HCT116 (cell line): ENCODE results near the gene CNBD2. TPM values are rescaled to one million over a fixed set of nuclear protein-coding genes. Genes with fewer than 3 reads are reported as not detected.

ENCODE experiments used
- ATAC-seq: fragments of 200-7000 bp; cut with Tn5 transposase; 2 replicates; pipeline ENCODE4 v1.9.1; 2020; ENCODE audit warnings: mild to moderate bottlenecking, moderate library complexity
- BruUV-seq: library from RNA; stranded (reverse); fragments of 400-500 nt; replicated peaks from 2 replicates; lab custom pipeline; 2021; lab: Mats Ljungman, UMichigan
- CTCF ChIA-PET: fragments of 300-600 bp; sonication (Branson Sonifier 250); formaldehyde crosslinking; loops from one replicate; lab custom pipeline; 2021; ENCODE audit warnings: antibody characterized with exemption; lab: Charles Lee
- POLR2A ChIA-PET: fragments of 300-600, 350-600 bp; sonication (Branson Sonifier 250); formaldehyde crosslinking; loops from one replicate; lab custom pipeline; 2021; ENCODE audit warnings: antibody characterized with exemption; lab: Charles Lee
- RAD21 ChIA-PET, 2 experiments: fragments of 300-600 bp; sonication (Branson Sonifier 250); formaldehyde crosslinking; loops; one replicate each; lab custom pipeline; 2023; ENCODE audit warnings: low total read pairs in 2 of 2; ENCODE audit not compliant: uncharacterized antibody in 2 of 2, unreplicated experiment in 2 of 2, low non-redundant PET in 1 of 2; lab: Charles Lee
- DNase-seq: peaks from one replicate; pipeline ENCODE4 v3.0.0-alpha.2; 2010; ENCODE audit warnings: low read depth, low spot score
- H2AFZ ChIP-seq: fragments of 200-600 bp; shearing (Covaris generic), sonication (generic); 2 replicates; pipeline ENCODE4 v1.6.1; 2017; ENCODE audit warnings: low read depth, mixed run types, mixed read lengths, antibody characterized with exemption, low read length; ENCODE audit not compliant: poor library complexity, severe bottlenecking
- H3K27ac ChIP-seq: 2 replicates; pipeline ENCODE4 v1.5.1; 2012; ENCODE audit warnings: low read depth, low read length
- H3K27me3 ChIP-seq: fragments of 200-600 bp; sonication (generic); 2 replicates; pipeline ENCODE4 v1.6.1; 2016; ENCODE audit warnings: mixed run types, low read length, mixed read lengths; ENCODE audit not compliant: insufficient read depth
- H3K36me3 ChIP-seq, 2 experiments: fragments of 200-500 bp in 1 of 2; fragments of 200-600 bp in 1 of 2; sonication (Bioruptor generic) in 1 of 2; sonication (generic) in 1 of 2; 2 replicates each; pipeline versions ENCODE4 v1.5.1 to v1.6.1; 2014 to 2016; ENCODE audit warnings: low read length in 2 of 2, inconsistent platforms in 1 of 2, mixed read lengths in 1 of 2, mixed run types in 1 of 2; ENCODE audit not compliant: insufficient read depth in 2 of 2, control insufficient read depth in 1 of 2
- H3K4me1 ChIP-seq, 2 experiments: fragments of 200-600 bp in 1 of 2; sonication (generic) in 1 of 2; 2 replicates each; pipeline versions ENCODE4 v1.5.1 to v1.6.1; 2012 to 2017; ENCODE audit warnings: low read length in 2 of 2, inconsistent platforms in 1 of 2, mild to moderate bottlenecking in 1 of 2, mixed read lengths in 1 of 2, mixed run types in 1 of 2, moderate library complexity in 1 of 2; ENCODE audit not compliant: insufficient read depth in 2 of 2, control insufficient read depth in 1 of 2
- H3K4me2 ChIP-seq: fragments of 200-600 bp; sonication (generic); 2 replicates; pipeline ENCODE4 v1.6.1; 2017; ENCODE audit warnings: mixed run types, low read length, mixed read lengths
- H3K4me3 ChIP-seq, 2 experiments: fragments of 200-600 bp in 1 of 2; sonication (generic) in 1 of 2; replicated peaks in 1 of 2; 2 replicates each; pipeline ENCODE4 v1.5.1; 2011 to 2016; ENCODE audit warnings: low read length in 2 of 2, control low read depth in 1 of 2, low read depth in 1 of 2, mild to moderate bottlenecking in 1 of 2, mixed read lengths in 1 of 2, mixed run types in 1 of 2
- H3K79me2 ChIP-seq: fragments of 200-600 bp; sonication (generic); 2 replicates; pipeline ENCODE4 v1.6.1; 2017; ENCODE audit warnings: mild to moderate bottlenecking, mixed run types, low read length, moderate library complexity, mixed read lengths; ENCODE audit not compliant: insufficient read depth
- H3K9ac ChIP-seq: fragments of 200-600 bp; sonication (generic); 2 replicates; pipeline ENCODE4 v1.6.1; 2016; ENCODE audit warnings: low read length, mixed read lengths
- H3K9me2 ChIP-seq: fragments of 200-600 bp; sonication (generic), shearing (Covaris generic); 2 replicates; pipeline ENCODE4 v1.6.1; 2017; ENCODE audit warnings: mixed run types, mild to moderate bottlenecking, moderate library complexity; ENCODE audit not compliant: insufficient read depth
- H3K9me3 ChIP-seq, 2 experiments: fragments of 200-500 bp in 1 of 2; fragments of 200-600 bp in 1 of 2; sonication (Bioruptor generic) in 1 of 2; sonication (generic) in 1 of 2; 2 replicates each; pipeline ENCODE4 v1.6.1; 2014 to 2017; ENCODE audit warnings: low read length in 2 of 2, mixed read lengths in 2 of 2, inconsistent platforms in 1 of 2, low read depth in 1 of 2, mild to moderate bottlenecking in 1 of 2, mixed run types in 1 of 2, moderate library complexity in 1 of 2; ENCODE audit not compliant: control insufficient read depth in 1 of 2, insufficient read depth in 1 of 2
- H4K20me1 ChIP-seq: fragments of 200-600 bp; sonication (generic), shearing (Covaris generic); 2 replicates; pipeline ENCODE4 v1.6.1; 2017; ENCODE audit warnings: mixed run types, mild to moderate bottlenecking, moderate library complexity; ENCODE audit not compliant: insufficient read depth
- EGR1 ChIP-seq: IDR thresholded peaks from 2 replicates; pipeline ENCODE4 v1.6.1; 2012; ENCODE audit warnings: low read depth
- ELF1 ChIP-seq: IDR thresholded peaks from 2 replicates; pipeline ENCODE4 v1.6.1; 2012; ENCODE audit warnings: low read depth, borderline replicate concordance
- EZH2phosphoT487 ChIP-seq: fragments of 200-600 bp; IDR thresholded peaks from 2 replicates; pipeline ENCODE4 v1.6.1; 2018; ENCODE audit warnings: antibody characterized with exemption, borderline replicate concordance
- FOSL1 ChIP-seq: IDR thresholded peaks from 2 replicates; pipeline ENCODE4 v1.6.1; 2012; ENCODE audit warnings: low read depth
- JUND ChIP-seq: IDR thresholded peaks from 2 replicates; pipeline ENCODE4 v1.6.1; 2012
- POLR2A ChIP-seq: IDR thresholded peaks from 2 replicates; pipeline ENCODE4 v1.7.0; 2011; ENCODE audit warnings: borderline replicate concordance; ENCODE audit not compliant: insufficient read depth, insufficient read length; ENCODE audit errors: extremely low read depth
- POLR2AphosphoS5 ChIP-seq: IDR thresholded peaks from 2 replicates; pipeline ENCODE4 v1.6.1; 2011; ENCODE audit warnings: mild to moderate bottlenecking, low read depth, low read length, moderate library complexity
- RAD21 ChIP-seq: IDR thresholded peaks from 2 replicates; pipeline ENCODE4 v1.6.1; 2012; ENCODE audit warnings: low read depth, mild to moderate bottlenecking
- TCF7L2 ChIP-seq: IDR thresholded peaks from 2 replicates; pipeline ENCODE4 v1.7.0; 2011; ENCODE audit warnings: borderline replicate concordance, inconsistent platforms; ENCODE audit not compliant: insufficient read depth, insufficient read length; ENCODE audit errors: extremely low read depth
- YY1 ChIP-seq: IDR thresholded peaks from 2 replicates; pipeline ENCODE4 v1.6.1; 2011; ENCODE audit warnings: low read length, low read depth, moderate library complexity, mild to moderate bottlenecking; ENCODE audit not compliant: insufficient replicate concordance; ENCODE audit errors: extremely low read depth
- ZFX ChIP-seq: fragments of 450-650 bp; IDR thresholded peaks from 2 replicates; pipeline ENCODE4 v1.6.1; 2017
- intact Hi-C: fragments of 100-400 bp; cut with micrococcal nuclease; formaldehyde crosslinking; loops from 2 replicates; pipeline ENCODE4 v1.10.0; 2022
- total RNA-seq: library from RNA; stranded (reverse); gene quantifications from one replicate; pipeline ENCODE4 v1.2.1, GENCODE V29; 2021; ENCODE audit not compliant: unreplicated experiment
- TF ChIP-seq, protein P1 (sequence below): IDR thresholded peaks from 2 replicates; pipeline ENCODE4 v1.6.1; 2012
- TF ChIP-seq, protein P2 (sequence below): IDR thresholded peaks from 2 replicates; pipeline ENCODE4 v1.6.1; 2012; ENCODE audit warnings: low read depth
- TF ChIP-seq, protein P3 (sequence below): IDR thresholded peaks from 2 replicates; pipeline ENCODE4 v1.6.1; 2012
- TF ChIP-seq, protein P4 (sequence below), 3 experiments: fragments of 200-600 bp in 1 of 3; sonication (generic) in 1 of 3; IDR thresholded peaks in 2 of 3; conservative IDR thresholded peaks in 1 of 3; 2 replicates each; pipeline ENCODE4 v1.5.1; 2012 to 2017; ENCODE audit warnings: low read depth in 2 of 3, low read length in 2 of 3, antibody characterized with exemption in 1 of 3, borderline replicate concordance in 1 of 3, control low read depth in 1 of 3, mild to moderate bottlenecking in 1 of 3, mixed read lengths in 1 of 3, mixed run types in 1 of 3, moderate library complexity in 1 of 3; ENCODE audit not compliant: insufficient read depth in 1 of 3

CNBD2 gene
- total RNA-seq, 1 experiment from 2014 or later, result 3.1 TPM

DNA sequence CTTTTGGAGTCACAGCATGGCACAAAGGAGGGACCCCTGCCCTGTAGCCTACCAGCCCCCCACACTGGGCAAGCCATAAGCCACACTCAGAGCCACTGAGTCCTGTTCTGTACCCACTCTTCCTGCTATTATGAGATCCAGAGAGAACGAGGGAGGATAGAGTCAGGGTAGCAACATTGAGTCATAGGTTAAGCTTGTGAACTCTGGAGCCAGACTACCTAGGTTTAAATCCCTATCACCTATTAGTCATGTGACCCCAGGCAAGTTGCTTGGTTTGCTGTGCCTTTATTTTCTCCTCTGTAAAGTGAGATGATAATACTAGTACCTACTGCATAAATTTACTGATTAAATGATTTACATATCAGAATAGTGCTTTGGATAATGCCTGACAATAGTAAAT, 540 bp downstream of the CNBD2 start:
- ChIA-PET RAD21 (no interaction called here), CTCF (interaction anchor here (3.0 kb wide), 1 partner anchor 14 kb away, joined by 13 read pairs; the partner anchor contains the start of gene SCAND1), POLR2A (interaction anchor here (1.2 to 2.2 kb wide), 2 partner anchors 14 to 24 kb away, joined by 4 to 8 read pairs; partner anchors contain the start of gene SCAND1)
- Histone ChIP-seq H3K36me3 (no peaks in the 10 kb centered on the region), H3K4me2 (peak overlapping the region; percentile 36), H3K9me3 (no peaks in the 10 kb centered on the region), H3K9ac (no peak overlapping the region), H3K27me3 (no peaks in the 10 kb centered on the region), H4K20me1 (no peaks in the 10 kb centered on the region), H3K79me2 (no peaks in the 10 kb centered on the region), H3K27ac (no peak overlapping the region), H2AFZ (no peak overlapping the region), H3K4me3 (no peak overlapping the region), H3K9me2 (no peaks in the 10 kb centered on the region), H3K4me1 (peaks cover 0 to 8% of the 10 kb centered on the region in 2 experiments; a peak in 2 of 4 replicates)
- BruUV-seq, result no TSS peak
- intact Hi-C loops, result no loop called here
- ATAC-seq (peak; percentile 52; the same call in 1 of the 2 replicates), DNase-seq (no peak)
- TF ChIP-seq TCF7L2, result no peak
- TF ChIP-seq, protein P1, sequence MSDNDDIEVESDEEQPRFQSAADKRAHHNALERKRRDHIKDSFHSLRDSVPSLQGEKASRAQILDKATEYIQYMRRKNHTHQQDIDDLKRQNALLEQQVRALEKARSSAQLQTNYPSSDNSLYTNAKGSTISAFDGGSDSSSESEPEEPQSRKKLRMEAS, result no peak
- no peak; the same call in 1 of the 2 replicates for TF ChIP-seq FOSL1
- TF ChIP-seq ELF1, result no peak
- TF ChIP-seq POLR2AphosphoS5, result no peak
- no peak for TF ChIP-seq EGR1
- no peak for TF ChIP-seq YY1
- TF ChIP-seq, protein P2, sequence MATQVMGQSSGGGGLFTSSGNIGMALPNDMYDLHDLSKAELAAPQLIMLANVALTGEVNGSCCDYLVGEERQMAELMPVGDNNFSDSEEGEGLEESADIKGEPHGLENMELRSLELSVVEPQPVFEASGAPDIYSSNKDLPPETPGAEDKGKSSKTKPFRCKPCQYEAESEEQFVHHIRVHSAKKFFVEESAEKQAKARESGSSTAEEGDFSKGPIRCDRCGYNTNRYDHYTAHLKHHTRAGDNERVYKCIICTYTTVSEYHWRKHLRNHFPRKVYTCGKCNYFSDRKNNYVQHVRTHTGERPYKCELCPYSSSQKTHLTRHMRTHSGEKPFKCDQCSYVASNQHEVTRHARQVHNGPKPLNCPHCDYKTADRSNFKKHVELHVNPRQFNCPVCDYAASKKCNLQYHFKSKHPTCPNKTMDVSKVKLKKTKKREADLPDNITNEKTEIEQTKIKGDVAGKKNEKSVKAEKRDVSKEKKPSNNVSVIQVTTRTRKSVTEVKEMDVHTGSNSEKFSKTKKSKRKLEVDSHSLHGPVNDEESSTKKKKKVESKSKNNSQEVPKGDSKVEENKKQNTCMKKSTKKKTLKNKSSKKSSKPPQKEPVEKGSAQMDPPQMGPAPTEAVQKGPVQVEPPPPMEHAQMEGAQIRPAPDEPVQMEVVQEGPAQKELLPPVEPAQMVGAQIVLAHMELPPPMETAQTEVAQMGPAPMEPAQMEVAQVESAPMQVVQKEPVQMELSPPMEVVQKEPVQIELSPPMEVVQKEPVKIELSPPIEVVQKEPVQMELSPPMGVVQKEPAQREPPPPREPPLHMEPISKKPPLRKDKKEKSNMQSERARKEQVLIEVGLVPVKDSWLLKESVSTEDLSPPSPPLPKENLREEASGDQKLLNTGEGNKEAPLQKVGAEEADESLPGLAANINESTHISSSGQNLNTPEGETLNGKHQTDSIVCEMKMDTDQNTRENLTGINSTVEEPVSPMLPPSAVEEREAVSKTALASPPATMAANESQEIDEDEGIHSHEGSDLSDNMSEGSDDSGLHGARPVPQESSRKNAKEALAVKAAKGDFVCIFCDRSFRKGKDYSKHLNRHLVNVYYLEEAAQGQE, result no peak
- no peak for TF ChIP-seq POLR2A
- TF ChIP-seq ZFX, result no peak
- TF ChIP-seq RAD21, result no peak
- no peak for TF ChIP-seq EZH2phosphoT487
- TF ChIP-seq, protein P3, sequence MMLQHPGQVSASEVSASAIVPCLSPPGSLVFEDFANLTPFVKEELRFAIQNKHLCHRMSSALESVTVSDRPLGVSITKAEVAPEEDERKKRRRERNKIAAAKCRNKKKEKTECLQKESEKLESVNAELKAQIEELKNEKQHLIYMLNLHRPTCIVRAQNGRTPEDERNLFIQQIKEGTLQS, result no peak
- TF ChIP-seq JUND, result no peak
- TF ChIP-seq, protein P4, sequence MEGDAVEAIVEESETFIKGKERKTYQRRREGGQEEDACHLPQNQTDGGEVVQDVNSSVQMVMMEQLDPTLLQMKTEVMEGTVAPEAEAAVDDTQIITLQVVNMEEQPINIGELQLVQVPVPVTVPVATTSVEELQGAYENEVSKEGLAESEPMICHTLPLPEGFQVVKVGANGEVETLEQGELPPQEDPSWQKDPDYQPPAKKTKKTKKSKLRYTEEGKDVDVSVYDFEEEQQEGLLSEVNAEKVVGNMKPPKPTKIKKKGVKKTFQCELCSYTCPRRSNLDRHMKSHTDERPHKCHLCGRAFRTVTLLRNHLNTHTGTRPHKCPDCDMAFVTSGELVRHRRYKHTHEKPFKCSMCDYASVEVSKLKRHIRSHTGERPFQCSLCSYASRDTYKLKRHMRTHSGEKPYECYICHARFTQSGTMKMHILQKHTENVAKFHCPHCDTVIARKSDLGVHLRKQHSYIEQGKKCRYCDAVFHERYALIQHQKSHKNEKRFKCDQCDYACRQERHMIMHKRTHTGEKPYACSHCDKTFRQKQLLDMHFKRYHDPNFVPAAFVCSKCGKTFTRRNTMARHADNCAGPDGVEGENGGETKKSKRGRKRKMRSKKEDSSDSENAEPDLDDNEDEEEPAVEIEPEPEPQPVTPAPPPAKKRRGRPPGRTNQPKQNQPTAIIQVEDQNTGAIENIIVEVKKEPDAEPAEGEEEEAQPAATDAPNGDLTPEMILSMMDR (IDR thresholded peaks at IDR 0.05 in 2 of 3, conservative IDR thresholded peaks at IDR 0.05 in 1 of 3; ENCODE audit: borderline replicate concordance in 1 of 3, insufficient read depth in 1 of 3, low read depth in 2 of 3, low read length in 2 of 3), result no peak
